ENCODE data around the gene CDKAL1. TPM values are rescaled to one million over a fixed set of nuclear protein-coding genes. Genes with fewer than 3 reads are reported as not detected.

The CDKAL1 gene
- polyA plus RNA-seq, 2 of the 4 experiments (the other 2 are of a cell fraction): 4.7 to 8.3 TPM

GRCh38 chr6:21143645-21144044 is 609.4 kb downstream of the CDKAL1 start:
- ATAC-seq (no peak), DNase-seq (ENCODE audit: low read depth in 1 of 2, low spot score in 1 of 2) (no peak), FAIRE-seq (no peak)
- Histone ChIP-seq H3K4me1 (no peaks in the 10 kb centered on the region), H3K4me2 (no peak overlapping the region), H3K9me3 (no peaks in the 10 kb centered on the region), H3K4me3 (no peak overlapping the region), H3K27ac (no peak overlapping the region)
- no peak for TF ChIP-seq KDM5A (IDR thresholded peaks at IDR 0.05)
- no peak for TF ChIP-seq ZNF302 (CRISPR knock-in tag; IDR thresholded peaks at IDR 0.05)
- TF ChIP-seq CHD2 (IDR thresholded peaks at IDR 0.05; ENCODE audit: low read length, partially characterized antibody): no peak
- TF ChIP-seq RAD21 (conservative IDR thresholded peaks at IDR 0.05 in 1 of 2, IDR thresholded peaks at IDR 0.05 in 1 of 2): no peak
- TF ChIP-seq HMGXB4 (CRISPR knock-in tag; IDR thresholded peaks at IDR 0.05; ENCODE audit: borderline replicate concordance): no peak
- TF ChIP-seq ATOH8 (CRISPR knock-in tag; IDR thresholded peaks at IDR 0.05; ENCODE audit: low read depth): no peak
- TF ChIP-seq EHMT2 (IDR thresholded peaks at IDR 0.05; ENCODE audit: low read depth): no peak
- TF ChIP-seq CEBPB (IDR thresholded peaks at IDR 0.05): no peak
- no peak for TF ChIP-seq POLR2A (IDR thresholded peaks at IDR 0.05; ENCODE audit: low read length)
- TF ChIP-seq HDAC2 (IDR thresholded peaks at IDR 0.05): no peak
- no peak for TF ChIP-seq SMC3 (IDR thresholded peaks at IDR 0.05)
- TF ChIP-seq ELK1 (IDR thresholded peaks at IDR 0.05; ENCODE audit: low read depth, low read length): no peak
- CTCF ChIA-PET: no interaction called here
- 89% methylated on average over 4 of the region's 4 CpGs for WGBS (ENCODE audit: missing lambda C conversion rate)
- POLR2A ChIA-PET: no interaction called here

- no peak for FAIRE-seq
- no peaks in the 10 kb centered on the region for H3K9me3 ChIP-seq
- ChIA-PET CTCF (interaction anchor here (1.3 kb wide), 1 partner anchor 13 kb away, joined by 3 read pairs; no protein-coding TSS in a partner anchor), POLR2A (no interaction called here)
- DNase-seq (ENCODE audit: low read depth in 1 of 2, low spot score in 1 of 2): no peak
- 62% methylated on average over 2 of the region's 2 CpGs for WGBS (ENCODE audit: missing lambda C conversion rate)
- H3K4me3 ChIP-seq: no peak overlapping the region
- no peak for TF ChIP-seq KDM1A (IDR thresholded peaks at IDR 0.05; ENCODE audit: low read depth)
- no peak for TF ChIP-seq E2F6 (IDR thresholded peaks at IDR 0.05; ENCODE audit: borderline replicate concordance, low read depth)
- no peak for TF ChIP-seq REST (IDR thresholded peaks at IDR 0.05)
- no peak for TF ChIP-seq TFCP2L1 (CRISPR knock-in tag; IDR thresholded peaks at IDR 0.05)
- no peak for TF ChIP-seq HDAC2 (IDR thresholded peaks at IDR 0.05)
- no peak for TF ChIP-seq ZFP36 (IDR thresholded peaks at IDR 0.05; ENCODE audit: borderline replicate concordance, partially characterized antibody)
- no peak for TF ChIP-seq RAD21 (conservative IDR thresholded peaks at IDR 0.05 in 1 of 2, IDR thresholded peaks at IDR 0.05 in 1 of 2)
- TF ChIP-seq RFX5 (IDR thresholded peaks at IDR 0.05): no peak
- no peak for TF ChIP-seq RNF2 (IDR thresholded peaks at IDR 0.05; ENCODE audit: borderline replicate concordance, low read depth)
- no peak for TF ChIP-seq ATOH8 (CRISPR knock-in tag; IDR thresholded peaks at IDR 0.05; ENCODE audit: low read depth)
- TF ChIP-seq CHD2 (IDR thresholded peaks at IDR 0.05; ENCODE audit: low read length, partially characterized antibody): no peak
- no peak for TF ChIP-seq ZC3H11A (IDR thresholded peaks at IDR 0.05)
- no peak for TF ChIP-seq BCL3 (IDR thresholded peaks at IDR 0.05)
- no peak for TF ChIP-seq SREBF2 (IDR thresholded peaks at IDR 0.05)
- TF ChIP-seq ELK1 (IDR thresholded peaks at IDR 0.05; ENCODE audit: low read depth, low read length): no peak
- TF ChIP-seq FOSB (CRISPR knock-in tag; IDR thresholded peaks at IDR 0.05): no peak
- H3K4me2 ChIP-seq: no peak overlapping the region
- no peaks in the 10 kb centered on the region for H3K4me1 ChIP-seq
- H3K27ac ChIP-seq: no peak overlapping the region
- ATAC-seq: no peak
Measured at GRCh38 chr6:21144928-21145327, 610.7 kb downstream of the CDKAL1 start.
